H1 (cell line): ENCODE measurements around the gene PRRX1. TPM values are rescaled to one million over a fixed set of nuclear protein-coding genes. Genes with fewer than 3 reads are reported as not detected.

Experiments
- CTCF ChIA-PET: fragments of 300-600 bp; sonication (Branson Sonifier 250); formaldehyde crosslinking; loops from one replicate; lab custom pipeline; 2021; ENCODE audit not compliant: partially characterized antibody; lab: Charles Lee
- POLR2A ChIA-PET: fragments of 300-600 bp; sonication (Branson Sonifier 250); formaldehyde crosslinking; loops from one replicate; lab custom pipeline; 2021; ENCODE audit warnings: inconsistent platforms; ENCODE audit not compliant: partially characterized antibody; lab: Charles Lee
- DNase-seq, 2 experiments: peaks; one replicate each; pipeline versions ENCODE4 v3.0.0 to v3.0.0-alpha.2; 2010 to 2022; ENCODE audit warnings: low spot score in 2 of 2, low read depth in 1 of 2, mixed read lengths in 1 of 2
- FAIRE-seq: peaks from 2 replicates; lab custom pipeline; 2011; peaks lifted over from hg19 to GRCh38; lab: Jason Lieb, UNC
- H2AFZ ChIP-seq: 2 replicates; pipeline ENCODE4 v1.8.1; 2012; ENCODE audit warnings: low read length, inconsistent platforms
- H2AK5ac ChIP-seq: 2 replicates; pipeline ENCODE4 v1.6.1; 2013; ENCODE audit warnings: low read depth, low read length
- H2BK120ac ChIP-seq: replicated peaks from 2 replicates; pipeline ENCODE3; 2013; ENCODE audit warnings: low read depth, low read length, inconsistent platforms
- H2BK12ac ChIP-seq: 2 replicates; pipeline ENCODE4 v1.6.1; 2013; ENCODE audit warnings: low read depth, low read length
- H2BK15ac ChIP-seq: 2 replicates; pipeline ENCODE4 v1.6.1; 2013; ENCODE audit warnings: low read length
- H2BK20ac ChIP-seq: 2 replicates; pipeline ENCODE4 v1.6.1; 2013; ENCODE audit warnings: low read length
- H2BK5ac ChIP-seq: 2 replicates; pipeline ENCODE4 v1.6.1; 2013; ENCODE audit warnings: low read depth, low read length
- H3K14ac ChIP-seq: 2 replicates; pipeline ENCODE4 v1.6.1; 2013; ENCODE audit warnings: inconsistent platforms; ENCODE audit not compliant: insufficient read length
- H3K18ac ChIP-seq: 2 replicates; pipeline ENCODE4 v1.6.1; 2013; ENCODE audit warnings: low read length; ENCODE audit errors: extremely low read depth
- H3K23ac ChIP-seq: 2 replicates; pipeline ENCODE4 v1.6.1; 2013; ENCODE audit warnings: inconsistent platforms; ENCODE audit not compliant: insufficient read length
- H3K23me2 ChIP-seq: 2 replicates; pipeline ENCODE4 v1.6.1; 2013; ENCODE audit warnings: low read depth, low read length
- H3K27ac ChIP-seq: 2 replicates; pipeline ENCODE4 v1.6.1; 2011; ENCODE audit warnings: low read depth, low read length, inconsistent platforms
- H3K27me3 ChIP-seq, 4 experiments: replicated peaks in 1 of 4; 1 replicate in 1 of 4; 2 replicates in 3 of 4; pipeline versions ENCODE4 v1.6.1 to v1.8.1; 2011 to 2013; ENCODE audit warnings: low read length in 3 of 4, mild to moderate bottlenecking in 3 of 4, inconsistent platforms in 2 of 4, mixed read lengths in 2 of 4, moderate library complexity in 1 of 4; ENCODE audit not compliant: control insufficient read depth in 3 of 4, insufficient read depth in 3 of 4; ENCODE audit errors: extremely low read depth in 1 of 4
- H3K36me3 ChIP-seq, 4 experiments: 2 replicates each; pipeline versions ENCODE4 v1.6.1 to v1.8.1; 2011 to 2013; ENCODE audit warnings: mild to moderate bottlenecking in 4 of 4, low read length in 3 of 4, moderate library complexity in 2 of 4, control low read depth in 1 of 4, inconsistent platforms in 1 of 4; ENCODE audit not compliant: insufficient read depth in 4 of 4, control insufficient read depth in 2 of 4
- H3K4ac ChIP-seq: replicated peaks from 2 replicates; pipeline ENCODE3; 2013; ENCODE audit warnings: low read length, low read depth, mixed read lengths, inconsistent platforms; ENCODE audit not compliant: insufficient read length
- H3K4me1 ChIP-seq, 4 experiments: replicated peaks in 1 of 4; 1 replicate in 1 of 4; 2 replicates in 3 of 4; pipeline versions ENCODE4 v1.6.1 to v1.8.1; 2011 to 2013; ENCODE audit warnings: low read length in 3 of 4, inconsistent platforms in 2 of 4, mixed read lengths in 1 of 4; ENCODE audit not compliant: insufficient read depth in 4 of 4, control insufficient read depth in 3 of 4
- H3K4me2 ChIP-seq, 2 experiments: 2 replicates each; pipeline versions ENCODE4 v1.6.1 to v1.8.1; 2011 to 2013; ENCODE audit warnings: low read depth in 2 of 2, low read length in 2 of 2, control low read depth in 1 of 2, inconsistent platforms in 1 of 2, mild to moderate bottlenecking in 1 of 2; ENCODE audit not compliant: insufficient read depth in 1 of 2
- H3K4me3 ChIP-seq, 4 experiments: fragments of 200-600, 300-600 bp in 1 of 4; sonication (generic), shearing (Covaris generic), sonication (Bioruptor Twin) in 1 of 4; 2 replicates each; pipeline versions ENCODE4 v1.5.1 to v1.8.1; 2011 to 2016; ENCODE audit warnings: low read length in 4 of 4, low read depth in 3 of 4, control low read depth in 2 of 4, inconsistent platforms in 2 of 4, mild to moderate bottlenecking in 2 of 4, mixed read lengths in 1 of 4, moderate library complexity in 1 of 4; ENCODE audit not compliant: insufficient read depth in 2 of 4; ENCODE audit errors: extremely low read depth in 1 of 4
- H3K56ac ChIP-seq: replicated peaks from 2 replicates; pipeline ENCODE3; 2013; ENCODE audit warnings: low read depth, mild to moderate bottlenecking, mixed read lengths, low read length, inconsistent platforms; ENCODE audit not compliant: insufficient read length
- H3K79me1 ChIP-seq: 2 replicates; pipeline ENCODE4 v1.6.1; 2013; ENCODE audit warnings: low read depth, low read length, control low read depth
- H3K79me2 ChIP-seq, 2 experiments: 2 replicates each; pipeline versions ENCODE4 v1.6.1 to v1.8.1; 2012 to 2013; ENCODE audit warnings: low read length in 2 of 2, mild to moderate bottlenecking in 2 of 2, inconsistent platforms in 1 of 2; ENCODE audit not compliant: insufficient read depth in 2 of 2, control insufficient read depth in 1 of 2
- H3K9ac ChIP-seq, 4 experiments: replicated peaks in 1 of 4; 1 replicate in 1 of 4; 2 replicates in 3 of 4; pipeline versions ENCODE4 v1.6.1 to v1.8.1; 2011 to 2013; ENCODE audit warnings: low read depth in 3 of 4, low read length in 3 of 4, control low read depth in 2 of 4, mild to moderate bottlenecking in 2 of 4, moderate library complexity in 2 of 4, inconsistent platforms in 1 of 4; ENCODE audit errors: extremely low read depth in 1 of 4
- H3K9me3 ChIP-seq, 2 experiments: 2 replicates each; pipeline versions ENCODE4 v1.6.1 to v1.8.1; 2012 to 2013; ENCODE audit warnings: mild to moderate bottlenecking in 2 of 2, moderate library complexity in 2 of 2, control low read depth in 1 of 2, inconsistent platforms in 1 of 2, low read depth in 1 of 2, low read length in 1 of 2, mixed read lengths in 1 of 2; ENCODE audit not compliant: insufficient read depth in 2 of 2
- H4K20me1 ChIP-seq, 2 experiments: replicated peaks in 1 of 2; 2 replicates each; pipeline versions ENCODE3 to v1.8.1; 2011 to 2013; ENCODE audit warnings: inconsistent platforms in 2 of 2, low read length in 2 of 2, mild to moderate bottlenecking in 1 of 2; ENCODE audit not compliant: insufficient read depth in 2 of 2, control insufficient read depth in 1 of 2
- H4K5ac ChIP-seq: 2 replicates; pipeline ENCODE4 v1.6.1; 2013; ENCODE audit warnings: low read length, low read depth, mixed read lengths, inconsistent platforms; ENCODE audit not compliant: insufficient read length
- H4K8ac ChIP-seq: 2 replicates; pipeline ENCODE4 v1.8.0; 2013; ENCODE audit warnings: mild to moderate bottlenecking, moderate library complexity, low read length, inconsistent platforms; ENCODE audit not compliant: insufficient read depth; ENCODE audit errors: extremely low read depth
- H4K91ac ChIP-seq: replicated peaks from 2 replicates; pipeline ENCODE3; 2013; ENCODE audit warnings: low read length, mixed read lengths, inconsistent platforms; ENCODE audit not compliant: insufficient read length
- EGR1 ChIP-seq: IDR thresholded peaks from 2 replicates; pipeline ENCODE4 v1.6.1; 2011; ENCODE audit warnings: low read depth, low read length, borderline replicate concordance
- HDAC2 ChIP-seq, 2 experiments: fragments of 300-600 bp in 1 of 2; sonication (generic) in 1 of 2; IDR thresholded peaks; 2 replicates each; pipeline ENCODE4 v1.6.1; 2011 to 2012; ENCODE audit warnings: low read depth in 2 of 2, low read length in 2 of 2, mild to moderate bottlenecking in 2 of 2, moderate library complexity in 2 of 2, borderline replicate concordance in 1 of 2, inconsistent platforms in 1 of 2
- HDAC6 ChIP-seq: IDR thresholded peaks from one replicate; pipeline ENCODE4 v1.7.1; 2012; ENCODE audit warnings: low read depth, mild to moderate bottlenecking, inconsistent platforms, low read length, moderate library complexity
- MAFK ChIP-seq: IDR thresholded peaks from 2 replicates; pipeline ENCODE4 v1.6.1; 2012; ENCODE audit warnings: low read depth, mild to moderate bottlenecking, improper control_type of control experiment, low read length
- NRF1 ChIP-seq: IDR thresholded peaks from 2 replicates; pipeline ENCODE4 v1.6.1; 2011; ENCODE audit warnings: mild to moderate bottlenecking, low read depth, low read length, improper control_type of control experiment
- PHF8 ChIP-seq: fragments of 200-600 bp; sonication (generic); conservative IDR thresholded peaks from 2 replicates; pipeline ENCODE4 v1.7.1; 2012; ENCODE audit warnings: low read depth, mild to moderate bottlenecking, inconsistent platforms, low read length, moderate library complexity
- RFX5 ChIP-seq: IDR thresholded peaks from 2 replicates; pipeline ENCODE4 v1.6.1; 2011; ENCODE audit warnings: low read depth, low read length, improper control_type of control experiment, borderline replicate concordance
- RXRA ChIP-seq: IDR thresholded peaks from 2 replicates; pipeline ENCODE4 v1.6.1; 2011; ENCODE audit warnings: low read depth, mild to moderate bottlenecking, low read length, moderate library complexity; ENCODE audit not compliant: insufficient read depth
- SIRT6 ChIP-seq: IDR thresholded peaks from one replicate; pipeline ENCODE4 v1.7.1; 2012; ENCODE audit warnings: low read length, inconsistent platforms
- SRF ChIP-seq: IDR thresholded peaks from 2 replicates; pipeline ENCODE4 v1.6.1; 2011; ENCODE audit warnings: mild to moderate bottlenecking, low read depth, low read length, moderate library complexity
- TBP ChIP-seq: IDR thresholded peaks from 2 replicates; pipeline ENCODE4 v1.6.1; 2011; ENCODE audit warnings: low read depth, low read length, improper control_type of control experiment
- TCF12 ChIP-seq: IDR thresholded peaks from 2 replicates; pipeline ENCODE4 v1.6.1; 2011; ENCODE audit warnings: low read depth, mild to moderate bottlenecking, low read length
- TEAD4 ChIP-seq: IDR thresholded peaks from 2 replicates; pipeline ENCODE4 v1.6.1; 2012; ENCODE audit warnings: low read depth, low read length, inconsistent platforms, mixed read lengths
- ZNF274 ChIP-seq: IDR thresholded peaks from 2 replicates; pipeline ENCODE4 v1.7.0; 2012; ENCODE audit warnings: low read length, borderline replicate concordance; ENCODE audit errors: extremely low read depth
- WGBS, 2 experiments: shearing (Covaris generic) in 1 of 2; methylation state at CpG; one replicate each; pipeline versions ENCODE4 v1.1.6 to v1.1.7; 2013 to 2015; ENCODE audit warnings: low lambda C conversion rate in 2 of 2, mixed read lengths in 2 of 2, inconsistent platforms in 1 of 2, low coverage in 1 of 2, missing lambda C conversion rate in 1 of 2; ENCODE audit not compliant: insufficient replicate concordance in 2 of 2, insufficient coverage in 1 of 2, insufficient read length in 1 of 2; ENCODE audit errors: extremely low coverage in 1 of 2, missing lambda C conversion rate in 1 of 2; 5-methylcytosine and 5-hydroxymethylcytosine counted together
- polyA plus RNA-seq, 7 experiments: library from polyadenylated mRNA; depleted of rRNA in 3 of 7; stranded (reverse) in 5 of 7; unstranded in 2 of 7; fragments of >200 nt in 5 of 7; fragments of 200-250 nt in 2 of 7; gene quantifications; 1 replicate in 5 of 7; 2 replicates in 1 of 7; 4 replicates in 1 of 7; pipeline versions ENCODE4 v1.2.1 to v1.2.3, GENCODE V29; 2011 to 2013; ENCODE audit warnings: missing spikeins in 2 of 7, mixed read lengths in 2 of 7
- total RNA-seq: library from RNA; stranded (reverse); fragmentation: NEBNext Ultra II Directional; extraction: Animal tissue kit (Norgen Biotek cat#: 25700); gene quantifications from 2 replicates; pipeline ENCODE4 v1.2.1, GENCODE V29; 2021

Gene PRRX1
- total and polyA plus RNA-seq, 2 of the 8 experiments (the other 6 are each of a cell fraction or from before 2014, with no cell fraction given): not detected

DNA sequence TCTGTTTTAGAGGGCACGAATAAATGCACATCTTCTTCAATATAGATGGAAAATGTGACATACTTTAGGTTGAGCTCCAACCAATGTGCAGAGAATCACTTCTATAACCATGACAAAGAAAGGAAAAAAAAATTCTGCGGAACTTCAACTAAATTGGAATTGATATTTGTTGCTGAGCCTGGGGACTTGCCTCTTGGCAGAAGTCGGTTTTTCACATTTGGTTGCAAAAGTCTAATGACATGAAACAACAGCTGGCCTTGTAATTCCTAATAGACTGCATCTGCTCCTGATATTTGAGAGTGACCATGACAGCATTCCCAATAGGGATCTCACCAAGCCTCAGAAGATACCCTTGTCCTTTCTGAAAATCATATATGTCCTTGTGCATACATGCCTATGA is 112.8 kb downstream of the PRRX1 start:
- H3K23me2 ChIP-seq: no peaks in the 10 kb centered on the region; the same call in 1 of the 2 replicates
- no peaks in the 10 kb centered on the region for H3K4me1 ChIP-seq
- H3K4ac ChIP-seq: no peak overlapping the region
- no peak overlapping the region for H3K27ac ChIP-seq
- H4K20me1 ChIP-seq: no peaks in the 10 kb centered on the region
- H3K18ac ChIP-seq: no peak overlapping the region
- H4K91ac ChIP-seq: no peak overlapping the region
- no peak overlapping the region for H2BK120ac ChIP-seq
- H3K79me1 ChIP-seq: no peaks in the 10 kb centered on the region
- H3K9ac ChIP-seq: no peak overlapping the region
- H2BK5ac ChIP-seq: no peak overlapping the region
- H3K9me3 ChIP-seq: no peaks in the 10 kb centered on the region
- H2AK5ac ChIP-seq: no peak overlapping the region
- no peak overlapping the region for H3K14ac ChIP-seq
- H2AFZ ChIP-seq: no peak overlapping the region
- no peaks in the 10 kb centered on the region for H3K27me3 ChIP-seq
- no peak for TF ChIP-seq SIRT6
- no peak for TF ChIP-seq RXRA
- no peak for TF ChIP-seq HDAC6
- TF ChIP-seq RFX5: no peak
- no peak for TF ChIP-seq HDAC2 (IDR thresholded peaks at IDR 0.05; ENCODE audit: borderline replicate concordance in 1 of 2, low read depth in 2 of 2, low read length in 2 of 2)
- TF ChIP-seq TCF12: no peak
- no peak for TF ChIP-seq TBP
- no peak for TF ChIP-seq MAFK
- TF ChIP-seq NRF1: no peak
- TF ChIP-seq EGR1: no peak
- no peak for TF ChIP-seq ZNF274
- TF ChIP-seq TEAD4: no peak
- TF ChIP-seq PHF8: no peak
- TF ChIP-seq SRF: no peak
- no peak overlapping the region for H4K5ac ChIP-seq
- H3K23ac ChIP-seq: no peak overlapping the region
- no peaks in the 10 kb centered on the region for H3K36me3 ChIP-seq
- 98% methylated on average over 3 of the region's 3 CpGs; no CpG with 5 or more reads in 1 of the 2 experiments for WGBS, 2 experiments
- CTCF ChIA-PET: interaction anchor here (0.6 to 3.5 kb wide), 3 partner anchors 87 to 446 kb away, joined by 3 to 18 read pairs (median 3); no protein-coding TSS in a partner anchor
- no peak overlapping the region for H2BK15ac ChIP-seq
- H3K56ac ChIP-seq: no peak overlapping the region
- H4K8ac ChIP-seq: no peak overlapping the region
- POLR2A ChIA-PET: no interaction called here
- H2BK20ac ChIP-seq: no peak overlapping the region
- no peaks in the 10 kb centered on the region for H3K79me2 ChIP-seq
- H2BK12ac ChIP-seq: no peak overlapping the region
- FAIRE-seq: no peak
- no peak for DNase-seq
- H3K4me3 ChIP-seq: no peak overlapping the region
- H3K4me2 ChIP-seq: no peak overlapping the region
